GM19099 (cell line): Measurements from ENCODE around the gene PACSIN2.

ENCODE experiments used
- POLR2A ChIP-seq: IDR thresholded peaks from 3 replicates; pipeline ENCODE4 v1.6.1; 2011; ENCODE audit warnings: low read depth; ENCODE audit not compliant: insufficient read length; ENCODE audit errors: extremely low read depth

PACSIN2 gene

DNA sequence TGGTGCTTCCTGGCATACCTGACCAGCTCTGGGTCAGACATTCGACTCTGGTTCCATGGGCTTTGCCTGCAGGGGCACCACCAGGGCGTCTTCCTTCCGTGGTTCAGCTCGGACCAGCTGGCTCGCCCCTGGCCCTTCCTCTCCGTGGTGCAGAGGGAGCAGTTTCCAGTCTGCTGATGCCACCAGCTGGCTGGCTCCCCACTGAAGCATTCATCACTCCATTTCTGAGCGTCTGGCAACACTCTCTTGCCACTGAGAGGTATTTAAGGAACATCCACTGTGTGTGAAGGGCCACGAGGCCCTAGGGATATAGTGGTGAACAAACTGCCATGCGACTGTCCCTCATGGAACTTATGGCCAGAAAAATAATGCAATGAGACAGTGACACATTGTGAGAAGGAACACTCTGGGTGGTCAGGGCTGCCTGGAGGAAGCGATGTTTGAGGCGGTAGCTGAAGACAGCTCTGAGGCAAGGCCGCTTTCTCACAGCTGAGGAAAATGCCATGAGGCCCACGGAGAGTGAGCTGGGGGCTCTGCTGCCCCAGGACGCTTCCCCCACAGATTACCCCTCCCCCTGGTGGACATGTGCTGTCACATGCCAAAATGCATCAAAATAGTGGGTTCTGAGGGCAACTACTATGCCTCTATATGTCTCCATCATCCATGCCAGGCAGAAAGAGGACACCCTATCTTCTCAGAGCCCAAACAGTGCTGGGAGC lies 113.0 kb downstream of the PACSIN2 start:
- no peak for TF ChIP-seq POLR2A

DNA sequence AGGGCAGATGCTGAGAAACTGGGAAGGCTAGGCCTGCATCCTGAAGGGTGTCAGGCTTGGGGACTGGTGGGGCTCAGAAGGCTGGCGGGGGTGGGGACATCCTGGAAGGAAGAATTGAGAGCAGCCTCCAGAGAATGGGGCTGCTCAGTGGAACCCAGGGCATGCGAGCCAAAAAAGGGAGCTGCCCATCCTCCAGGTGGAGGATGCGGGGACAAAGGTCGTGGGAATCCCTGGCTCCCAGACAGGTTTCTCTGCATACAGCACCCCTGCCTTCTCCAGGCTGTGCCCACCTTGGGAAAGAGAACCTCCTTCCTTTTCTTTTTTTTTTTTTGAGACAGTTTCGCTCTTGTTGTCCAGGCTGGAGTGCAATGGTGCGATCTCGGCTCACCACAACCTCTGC lies 117.0 kb downstream of the PACSIN2 start:
- no peak for TF ChIP-seq POLR2A

DNA sequence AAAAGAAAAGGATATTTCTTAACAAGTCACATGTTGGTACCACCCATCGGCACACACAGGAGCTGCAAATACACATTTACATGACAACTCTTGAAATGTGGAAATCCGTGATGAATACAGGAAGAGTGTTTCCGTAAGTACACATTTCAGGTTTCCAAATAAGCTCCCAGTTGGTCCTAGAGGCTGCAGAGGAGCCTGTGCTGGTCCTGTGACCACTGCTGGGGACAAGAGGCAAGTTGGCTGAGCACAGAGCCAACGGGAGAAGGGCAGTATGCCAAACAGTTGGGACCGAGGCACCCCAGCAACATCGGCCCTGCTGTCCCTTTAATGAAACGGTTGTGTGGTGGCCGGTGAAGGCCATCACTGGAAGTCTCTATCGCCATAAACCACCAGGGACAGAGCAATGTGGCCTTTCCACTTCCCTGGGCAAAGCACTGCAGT lies 119.4 kb downstream of the PACSIN2 start:
- TF ChIP-seq POLR2A, result no peak

DNA sequence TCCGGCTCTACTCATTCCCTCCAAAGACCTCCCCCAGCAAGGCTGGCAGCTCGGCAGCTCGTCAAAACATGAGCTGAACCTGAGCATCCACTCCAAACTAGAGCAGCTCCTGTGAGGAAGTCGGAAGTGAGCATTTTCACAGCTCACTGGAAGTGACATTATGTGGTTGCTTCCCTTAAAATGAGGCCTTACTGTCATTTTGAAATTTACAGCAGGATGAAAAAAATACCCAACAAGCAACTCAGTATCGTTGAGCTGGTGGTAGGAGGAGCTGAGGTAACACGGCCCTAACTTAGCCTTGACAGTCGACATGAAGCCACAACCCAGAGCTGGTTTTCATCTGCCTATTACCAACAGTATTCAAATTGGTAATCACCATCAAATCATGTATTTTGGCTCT lies 119.9 kb downstream of the PACSIN2 start:
- peak; percentile 26 for TF ChIP-seq POLR2A

DNA sequence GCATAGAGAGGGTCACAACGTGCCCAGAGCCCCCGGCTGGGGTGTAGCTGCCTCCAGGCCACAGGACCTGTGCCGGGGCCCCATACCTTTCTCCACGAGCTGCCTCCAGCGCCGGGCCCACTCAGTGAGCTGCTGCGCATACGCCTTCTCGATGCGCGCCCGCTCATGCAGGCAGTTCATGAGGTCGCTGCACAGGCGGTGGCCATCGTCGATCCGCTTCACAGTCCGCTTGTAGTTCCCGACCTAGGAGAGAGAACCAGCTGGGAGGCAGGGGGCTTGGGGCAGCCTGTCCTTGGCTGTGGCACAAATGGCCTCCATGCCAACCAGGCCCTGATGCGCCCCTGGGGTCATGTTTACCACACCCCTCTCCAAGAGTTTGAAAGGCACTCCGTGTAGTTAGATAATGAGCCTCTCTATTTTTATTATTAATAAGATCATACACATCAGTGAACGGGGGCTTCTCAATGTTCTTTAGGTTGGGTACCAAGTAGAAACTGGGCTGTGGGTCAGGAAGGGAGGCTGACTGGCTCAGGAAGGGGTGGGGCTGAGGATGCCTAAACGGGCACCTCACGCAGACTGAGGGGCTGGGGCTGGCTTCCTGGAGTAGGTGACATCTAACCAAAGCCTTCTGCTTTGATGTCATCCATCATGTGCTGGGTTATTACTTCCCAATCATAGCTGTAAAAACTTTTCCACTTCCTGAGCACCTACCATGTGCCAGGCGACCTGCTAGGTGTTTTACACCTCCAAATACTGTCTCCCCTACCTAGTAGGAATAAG lies 121.4 kb downstream of the PACSIN2 start:
- no peak for TF ChIP-seq POLR2A

DNA sequence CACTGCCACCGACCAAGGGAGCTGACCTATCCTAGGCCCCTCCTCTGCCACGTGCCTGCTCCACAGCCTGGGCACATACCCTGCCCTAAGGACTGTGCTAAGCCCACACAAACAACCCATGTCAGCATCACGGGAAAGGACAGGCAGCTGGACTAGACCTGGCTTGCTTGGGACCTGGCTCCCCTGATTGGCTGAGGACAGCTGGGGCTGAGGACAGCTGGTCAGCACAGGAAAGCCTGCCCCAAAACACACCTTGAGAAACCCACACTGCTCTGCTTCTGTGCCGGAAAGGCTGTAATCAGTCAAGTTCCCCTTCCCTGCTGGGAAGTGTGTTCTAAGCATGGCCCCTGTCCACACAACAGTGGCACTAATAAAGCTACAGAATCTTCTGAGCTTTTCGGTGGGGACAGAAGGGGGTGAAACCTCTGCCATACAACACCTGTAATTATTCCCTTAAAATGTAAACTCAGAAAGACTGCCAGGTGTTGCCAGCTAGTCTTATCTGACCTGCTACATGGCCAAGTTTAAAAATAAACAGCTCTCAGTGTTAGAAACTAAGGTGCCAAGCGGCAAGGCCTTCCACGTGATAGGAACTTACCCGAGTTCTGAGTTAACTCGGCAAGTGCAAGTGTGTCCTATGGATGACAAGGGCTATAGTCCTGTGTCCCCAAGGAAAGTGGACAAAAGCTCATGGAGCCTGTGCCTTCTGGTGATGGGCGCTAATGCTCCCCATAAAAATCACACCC lies 122.2 kb downstream of the PACSIN2 start:
- no peak for TF ChIP-seq POLR2A

DNA sequence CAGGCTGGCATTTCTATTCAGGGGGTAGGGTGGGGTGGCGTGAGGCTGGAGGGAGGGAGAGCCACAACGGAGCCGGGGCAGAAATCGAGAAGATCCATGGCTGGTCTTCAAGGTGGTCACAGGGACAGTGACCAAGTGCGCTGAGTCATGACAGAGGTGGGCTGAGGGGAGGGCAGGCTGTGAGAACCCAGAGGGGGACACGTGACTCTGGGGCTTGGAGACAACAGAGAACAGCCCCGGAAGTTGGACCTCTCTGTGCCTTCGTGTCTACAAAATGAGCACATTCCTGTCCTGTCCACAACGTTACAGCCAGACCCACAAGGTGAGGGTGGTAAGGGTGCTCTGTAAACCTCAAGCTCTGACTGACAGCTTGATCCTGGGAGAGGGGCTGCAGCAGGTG lies 122.8 kb downstream of the PACSIN2 start:
- TF ChIP-seq POLR2A, result peak; percentile 14

DNA sequence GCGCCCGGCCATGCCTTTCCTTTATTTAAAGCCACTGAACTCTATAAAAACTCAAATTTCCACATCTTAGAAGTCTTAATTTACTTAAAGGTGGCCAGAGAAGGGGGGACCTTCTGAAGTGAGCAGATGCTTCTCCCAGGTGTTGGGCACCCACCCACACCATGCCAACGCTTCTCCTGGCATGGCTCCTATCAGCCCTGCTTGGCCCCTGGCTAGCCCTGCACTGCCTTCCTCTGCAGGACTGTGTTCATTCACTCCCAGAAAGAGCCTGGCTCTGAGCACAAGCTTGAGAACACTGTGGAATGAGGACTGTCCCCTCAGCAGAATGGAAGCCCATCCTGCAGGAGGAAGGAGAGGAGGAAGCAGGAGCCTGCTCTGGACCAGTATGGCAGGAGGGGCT lies 123.3 kb downstream of the PACSIN2 start:
- no peak for TF ChIP-seq POLR2A

DNA sequence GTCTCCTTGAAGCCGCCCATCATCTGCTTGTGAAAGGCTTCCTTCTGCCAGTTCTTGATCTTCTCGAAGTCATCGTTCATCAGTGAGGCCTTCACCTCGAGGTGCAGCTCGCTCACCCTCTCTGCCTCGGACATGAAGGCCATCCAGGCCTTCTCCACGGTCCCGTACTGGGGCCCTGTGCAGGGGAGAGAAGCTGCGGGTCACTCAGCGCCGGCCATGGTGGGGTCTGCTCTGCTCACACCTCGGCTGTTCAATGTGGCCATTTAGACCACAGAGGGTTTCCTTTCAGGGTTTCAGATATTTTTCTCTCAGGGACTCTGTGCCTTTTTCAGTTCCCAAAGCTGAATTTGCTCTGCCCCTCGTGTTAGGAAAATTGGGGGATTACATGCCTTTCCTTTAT lies 123.9 kb downstream of the PACSIN2 start:
- TF ChIP-seq POLR2A, result no peak

DNA sequence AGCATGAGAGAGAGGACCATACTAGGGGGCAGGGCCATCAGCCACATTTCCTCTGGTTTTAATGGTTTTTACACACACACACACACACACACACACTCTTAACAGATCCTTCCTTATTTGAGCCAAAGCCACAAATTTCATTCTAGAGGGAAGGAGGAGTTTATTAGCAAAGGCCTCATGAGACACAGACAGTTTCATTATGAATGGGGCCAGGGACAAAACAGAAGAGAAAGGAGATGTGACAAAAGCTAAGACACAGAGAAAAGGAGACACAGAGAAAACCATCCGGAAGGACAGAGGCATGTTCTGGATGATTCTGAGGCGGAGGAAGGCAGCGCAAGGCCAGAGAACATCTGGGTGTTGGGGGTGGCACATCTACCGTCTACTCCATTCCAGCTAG lies 125.6 kb downstream of the PACSIN2 start:
- TF ChIP-seq POLR2A, result no peak

DNA sequence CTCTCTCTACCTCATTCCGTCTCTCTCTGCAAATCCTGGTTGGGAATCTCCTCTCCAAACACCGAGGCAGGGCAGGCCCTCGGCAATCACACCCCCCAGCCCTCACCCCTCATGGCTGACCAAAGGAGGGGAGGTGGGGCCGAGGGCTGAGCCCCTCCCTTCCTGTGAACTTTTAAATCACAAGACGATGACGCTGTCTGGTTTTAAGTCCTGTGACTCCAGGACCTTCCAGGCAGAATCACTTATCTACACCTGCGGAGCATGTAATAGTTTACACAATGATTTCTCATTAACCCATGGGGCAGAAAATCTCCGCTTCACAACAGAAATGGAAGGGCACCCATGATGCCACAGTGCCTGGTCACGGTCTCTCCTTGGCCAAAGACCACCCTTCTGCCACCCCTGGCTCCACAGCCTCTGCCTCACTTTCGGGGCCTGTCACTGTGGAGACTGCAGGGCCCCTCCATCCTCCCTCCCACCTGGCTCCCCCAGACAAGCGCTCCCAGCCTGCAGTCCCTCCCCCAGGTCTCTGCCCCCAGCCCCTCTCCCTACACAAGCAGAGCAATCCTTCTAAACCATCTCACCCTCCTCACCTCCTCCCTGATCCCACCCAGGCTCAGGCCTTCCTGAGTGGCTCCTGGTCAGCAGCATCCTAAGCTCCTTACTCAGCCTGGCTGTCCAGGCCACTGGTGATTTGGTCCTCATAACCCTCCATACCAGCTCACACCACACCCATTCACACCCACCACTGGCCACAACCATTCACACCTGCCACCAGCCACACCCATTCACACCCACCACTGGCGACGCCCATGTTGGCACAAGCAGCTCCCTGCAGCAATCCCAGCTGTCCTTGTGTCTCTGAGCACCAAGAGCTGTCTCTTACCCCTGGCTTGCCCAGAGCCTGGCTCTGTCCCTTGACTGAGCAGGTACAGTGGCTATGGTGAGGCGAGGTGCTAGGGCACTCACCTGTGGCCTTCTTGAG lies 127.1 kb downstream of the PACSIN2 start:
- no peak for TF ChIP-seq POLR2A

DNA sequence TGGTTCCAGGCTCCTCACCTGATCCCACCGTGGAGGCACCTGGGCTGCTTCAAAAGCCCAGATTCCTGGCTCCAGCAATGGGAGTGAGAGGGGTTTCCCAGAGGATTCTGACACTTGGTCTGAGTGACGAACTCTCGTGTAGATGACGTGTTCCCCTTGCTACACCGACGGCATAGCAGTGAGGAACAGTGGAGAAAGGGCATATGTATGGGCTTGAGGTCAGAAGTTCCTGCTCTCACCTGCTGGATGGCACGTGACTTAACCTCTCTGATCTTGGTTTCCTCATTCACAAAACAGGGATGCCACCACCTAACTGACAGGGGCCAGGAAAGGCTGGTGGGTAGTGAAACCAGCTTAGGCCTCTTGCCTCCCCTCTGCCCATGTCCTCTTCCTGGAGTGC lies 127.8 kb downstream of the PACSIN2 start:
- TF ChIP-seq POLR2A, result no peak

DNA sequence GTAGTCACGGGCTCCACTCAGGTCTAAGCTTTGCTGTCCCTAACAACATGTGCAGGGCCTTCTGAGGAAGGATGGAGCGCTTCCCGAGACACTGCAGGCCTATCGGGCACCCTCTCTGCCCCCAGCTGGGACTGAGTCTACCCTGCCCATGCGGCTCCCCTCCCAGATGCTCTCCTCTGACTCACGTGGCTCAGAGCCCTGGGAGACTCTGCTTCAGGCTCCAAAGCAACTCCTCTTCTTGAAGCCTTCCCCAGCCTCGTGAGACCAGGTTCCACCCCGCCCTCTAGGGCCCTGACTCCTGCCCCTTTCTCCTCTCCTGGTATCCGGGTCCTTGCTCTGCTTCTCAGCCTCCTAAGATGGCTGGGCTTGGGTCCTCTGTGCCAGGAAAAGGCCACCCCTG lies 129.5 kb downstream of the PACSIN2 start:
- TF ChIP-seq POLR2A, result no peak

DNA sequence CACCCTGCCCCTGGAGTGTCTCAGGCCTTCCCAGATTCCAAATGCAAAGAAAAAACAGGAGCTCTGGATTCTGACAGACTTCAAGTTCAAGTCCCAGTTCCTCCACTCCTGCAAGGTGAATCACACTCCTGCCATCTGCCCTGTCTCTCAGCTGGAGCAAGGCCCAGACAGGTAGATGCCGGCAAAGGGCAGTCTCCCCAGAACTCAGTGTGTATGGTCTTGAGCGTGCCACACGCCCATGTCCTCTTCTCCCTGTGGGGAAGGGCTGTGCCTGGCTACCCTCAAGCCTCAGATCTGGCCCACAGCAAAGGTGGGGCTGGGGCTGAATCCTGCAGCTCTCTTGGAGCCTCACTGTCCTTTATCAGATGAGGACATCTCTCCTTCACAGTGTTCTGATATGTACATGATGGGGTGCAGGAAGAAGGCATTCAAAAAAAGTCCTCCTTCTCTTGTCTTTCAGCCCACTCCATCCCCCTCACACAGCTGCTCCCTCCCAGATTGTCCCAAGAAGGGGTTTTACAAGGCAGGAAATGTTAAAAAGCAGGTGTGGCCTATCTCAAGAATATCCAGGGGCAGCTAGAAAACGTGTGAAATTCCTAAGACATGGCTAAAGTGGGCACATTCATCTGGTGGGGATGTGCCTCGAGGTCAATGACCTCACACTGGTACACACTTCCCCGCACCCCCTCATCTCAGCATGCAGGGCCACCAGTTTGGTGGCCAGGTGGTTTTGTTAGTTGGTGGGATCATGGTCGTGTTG lies 130.2 kb downstream of the PACSIN2 start:
- no peak for TF ChIP-seq POLR2A
